ENCODE measurements around the gene SETX. TPM values are rescaled to one million over a fixed set of nuclear protein-coding genes. Genes with fewer than 3 reads are reported as not detected.
"Not testable (repeated sequence)": the region's sequence is repeated elsewhere in the genome, so short reads cannot be mapped to it uniquely, and the experiment has no call there.

SETX gene
- total RNA-seq, 2 donors from 2014 or later: 25.8 to 36.8 TPM

DNA sequence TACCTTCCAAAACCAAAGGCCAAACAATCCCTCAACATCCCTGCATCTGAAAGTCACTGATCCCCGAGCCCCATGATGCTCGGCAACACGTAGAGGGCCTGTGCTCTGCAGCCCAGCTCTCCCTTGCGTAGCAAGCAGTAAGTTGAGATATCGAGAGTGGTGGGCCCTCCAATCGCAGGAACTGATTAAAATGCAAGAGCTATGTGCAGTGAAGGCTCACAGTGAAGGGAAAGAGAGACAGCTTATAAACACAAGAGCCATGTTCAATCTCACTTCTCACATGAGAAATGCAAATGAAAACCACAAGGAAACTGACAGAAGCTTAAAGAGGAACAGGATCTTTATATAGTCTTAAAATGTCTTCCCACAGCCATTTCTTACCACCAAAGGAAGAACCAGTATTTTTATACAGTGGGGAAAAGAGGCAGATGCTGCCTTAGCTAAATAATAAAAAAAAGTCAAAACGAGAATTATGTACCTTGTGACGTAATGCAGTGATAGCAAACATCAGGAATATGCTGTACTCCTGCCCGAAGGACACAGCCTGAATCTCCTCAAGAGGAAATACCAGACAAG, 27.3 kb upstream of the SETX start:
- intact Hi-C loops (cut with DNase I): loop anchor here (10.0 kb wide), 1 partner anchor 107 kb away; no protein-coding TSS in a partner anchor
- DNase-seq: no peak
- H3K27ac ChIP-seq: peak overlapping the region; percentile 27

DNA sequence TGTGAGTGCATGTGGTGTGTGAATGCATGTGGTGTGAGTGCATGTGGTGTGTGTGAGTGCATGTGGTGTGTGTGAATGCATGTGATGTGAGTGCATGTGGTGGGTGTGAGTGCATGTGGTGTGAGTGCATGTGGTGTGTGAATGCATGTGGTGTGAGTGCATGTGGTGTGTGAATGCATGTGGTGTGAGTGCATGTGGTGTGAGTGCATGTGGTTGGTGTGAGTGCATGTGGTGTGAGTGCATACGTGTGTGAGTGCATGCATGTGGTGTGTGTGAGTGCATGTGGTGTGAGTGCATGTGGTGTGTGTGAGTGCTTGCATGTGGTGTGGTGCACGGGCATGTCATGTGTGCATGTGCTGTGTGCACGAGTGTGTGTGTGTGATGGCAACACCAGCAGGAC, 23.6 kb upstream of the SETX start:
- intact Hi-C loops (cut with DNase I); H3K36me3 ChIP-seq; H3K9ac ChIP-seq (ENCODE audit: low read depth in 2 of 2, low read length in 2 of 2); H3K27ac ChIP-seq; DNase-seq; H3K27me3 ChIP-seq; H3K9me3 ChIP-seq; H3K4me3 ChIP-seq; H3K4me1 ChIP-seq: not testable (repeated sequence)

More for the DNA sequence above, 27.3 kb upstream of the SETX start:
- H3K4me3 ChIP-seq: no peak overlapping the region
- peak overlapping the region; percentile 19 to 29 for H3K9ac ChIP-seq (ENCODE audit: low read depth in 2 of 2, low read length in 2 of 2)
- no peaks in the 10 kb centered on the region for H3K36me3 ChIP-seq
- H3K4me1 ChIP-seq: no peaks in the 10 kb centered on the region
- TF ChIP-seq, protein P1, sequence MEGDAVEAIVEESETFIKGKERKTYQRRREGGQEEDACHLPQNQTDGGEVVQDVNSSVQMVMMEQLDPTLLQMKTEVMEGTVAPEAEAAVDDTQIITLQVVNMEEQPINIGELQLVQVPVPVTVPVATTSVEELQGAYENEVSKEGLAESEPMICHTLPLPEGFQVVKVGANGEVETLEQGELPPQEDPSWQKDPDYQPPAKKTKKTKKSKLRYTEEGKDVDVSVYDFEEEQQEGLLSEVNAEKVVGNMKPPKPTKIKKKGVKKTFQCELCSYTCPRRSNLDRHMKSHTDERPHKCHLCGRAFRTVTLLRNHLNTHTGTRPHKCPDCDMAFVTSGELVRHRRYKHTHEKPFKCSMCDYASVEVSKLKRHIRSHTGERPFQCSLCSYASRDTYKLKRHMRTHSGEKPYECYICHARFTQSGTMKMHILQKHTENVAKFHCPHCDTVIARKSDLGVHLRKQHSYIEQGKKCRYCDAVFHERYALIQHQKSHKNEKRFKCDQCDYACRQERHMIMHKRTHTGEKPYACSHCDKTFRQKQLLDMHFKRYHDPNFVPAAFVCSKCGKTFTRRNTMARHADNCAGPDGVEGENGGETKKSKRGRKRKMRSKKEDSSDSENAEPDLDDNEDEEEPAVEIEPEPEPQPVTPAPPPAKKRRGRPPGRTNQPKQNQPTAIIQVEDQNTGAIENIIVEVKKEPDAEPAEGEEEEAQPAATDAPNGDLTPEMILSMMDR (IDR thresholded peaks at IDR 0.05): no peak
- H3K9me3 ChIP-seq: no peaks in the 10 kb centered on the region
- H3K27me3 ChIP-seq: no peaks in the 10 kb centered on the region

DNA sequence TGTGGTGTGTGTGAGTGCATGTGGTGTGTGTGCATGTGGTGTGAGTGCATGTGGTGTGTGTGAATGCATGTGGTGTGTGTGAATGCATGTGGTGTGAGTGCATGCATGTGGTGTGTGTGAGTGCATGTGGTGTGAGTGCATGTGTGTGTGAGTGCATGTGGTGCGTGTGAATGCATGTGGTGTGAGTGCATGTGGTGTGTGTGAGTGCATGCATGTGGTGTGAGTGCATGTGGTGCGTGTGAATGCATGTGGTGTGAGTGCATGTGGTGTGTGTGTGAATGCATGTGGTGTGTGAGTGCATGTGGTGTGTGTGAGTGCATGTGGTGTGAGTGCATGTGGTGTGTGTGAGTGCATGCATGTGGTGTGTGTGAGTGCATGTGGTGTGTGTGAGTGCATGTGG, 23.0 kb upstream of the SETX start:
- H3K9ac ChIP-seq (ENCODE audit: low read depth in 2 of 2, low read length in 2 of 2); H3K9me3 ChIP-seq; H3K4me3 ChIP-seq; H3K36me3 ChIP-seq; intact Hi-C loops (cut with DNase I); DNase-seq; H3K27ac ChIP-seq; H3K4me1 ChIP-seq; H3K27me3 ChIP-seq: not testable (repeated sequence)

DNA sequence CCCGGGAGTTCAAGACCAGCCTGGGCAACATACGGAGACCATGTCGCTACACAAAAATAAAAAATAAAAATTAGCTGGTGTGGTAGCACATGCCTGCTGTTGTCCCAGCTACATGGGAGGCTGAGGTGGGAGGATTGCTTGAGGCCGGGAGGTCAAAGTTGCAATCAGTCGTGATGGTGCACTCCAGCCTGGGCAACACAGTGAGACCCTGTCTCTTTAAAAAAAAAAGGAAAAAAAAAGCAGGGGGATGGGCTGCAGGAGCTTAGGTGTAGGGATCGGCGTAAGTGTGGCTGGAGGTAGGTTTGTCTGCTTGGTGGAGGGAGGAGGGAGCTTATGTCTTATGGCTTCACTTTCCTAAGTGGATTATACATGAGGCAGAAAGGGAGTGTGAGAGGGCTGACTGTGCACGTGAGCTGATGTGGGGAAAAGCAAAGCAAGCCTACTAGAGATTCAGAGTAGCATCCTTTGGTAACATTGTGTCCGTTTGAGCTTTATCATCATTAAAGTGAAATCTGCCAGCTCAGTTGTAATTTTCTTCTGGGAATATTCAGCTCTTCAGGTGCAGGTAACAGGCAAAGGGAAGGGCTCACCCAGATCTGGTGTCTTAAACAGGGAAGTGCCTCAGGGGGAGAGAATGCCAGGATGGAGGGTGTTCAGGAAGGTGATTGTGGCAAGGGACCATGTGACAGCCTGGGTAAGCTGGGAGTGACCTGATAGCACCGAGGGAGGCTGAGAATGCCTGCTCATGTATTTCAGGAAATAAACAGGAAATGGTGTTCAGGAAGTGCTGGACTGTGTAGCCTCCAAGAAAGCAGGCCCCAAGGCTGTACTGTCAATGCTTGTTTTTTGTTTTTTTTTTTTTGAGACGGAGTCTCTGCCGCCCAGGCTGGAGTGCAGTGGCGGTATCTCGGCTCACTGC, 17.6 kb upstream of the SETX start:
- H3K4me1 ChIP-seq: no peaks in the 10 kb centered on the region
- no peaks in the 10 kb centered on the region for H3K27me3 ChIP-seq
- H3K9ac ChIP-seq (ENCODE audit: low read depth in 2 of 2, low read length in 2 of 2): no peak overlapping the region
- no peak overlapping the region for H3K4me3 ChIP-seq
- intact Hi-C loops (cut with DNase I): no loop called here
- TF ChIP-seq, protein P1 (IDR thresholded peaks at IDR 0.05): no peak
- peak; percentile 37 for DNase-seq
- no peaks in the 10 kb centered on the region for H3K9me3 ChIP-seq
- H3K27ac ChIP-seq: no peak overlapping the region
- no peaks in the 10 kb centered on the region for H3K36me3 ChIP-seq

DNA sequence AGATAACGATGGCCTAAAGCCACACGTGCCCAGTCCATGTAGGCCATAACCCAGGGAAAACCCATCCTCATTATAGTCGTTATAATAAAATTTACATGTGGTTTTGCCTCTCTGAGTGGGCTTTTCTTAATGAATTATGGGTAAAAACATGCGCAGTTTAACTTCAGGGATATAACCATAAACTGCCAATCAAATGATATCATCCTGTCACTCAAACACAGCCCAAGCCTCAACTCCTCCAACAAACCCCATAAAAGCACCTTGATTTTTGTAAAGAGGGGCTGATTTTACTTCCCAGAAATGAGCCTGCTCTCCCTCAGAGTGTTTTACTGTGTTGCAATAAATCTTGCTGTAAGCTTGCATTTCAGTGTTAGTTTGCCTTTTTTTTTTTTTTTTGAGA, 15.8 kb upstream of the SETX start:
- Histone ChIP-seq H3K36me3 (no peaks in the 10 kb centered on the region), H3K27ac (no peak overlapping the region), H3K4me1 (no peaks in the 10 kb centered on the region), H3K9ac (ENCODE audit: low read depth in 2 of 2, low read length in 2 of 2) (no peak overlapping the region), H3K4me3 (no peak overlapping the region), H3K27me3 (no peaks in the 10 kb centered on the region), H3K9me3 (no peaks in the 10 kb centered on the region)
- TF ChIP-seq, protein P1 (IDR thresholded peaks at IDR 0.05): no peak
- intact Hi-C loops (cut with DNase I): no loop called here
- DNase-seq: no peak

DNA sequence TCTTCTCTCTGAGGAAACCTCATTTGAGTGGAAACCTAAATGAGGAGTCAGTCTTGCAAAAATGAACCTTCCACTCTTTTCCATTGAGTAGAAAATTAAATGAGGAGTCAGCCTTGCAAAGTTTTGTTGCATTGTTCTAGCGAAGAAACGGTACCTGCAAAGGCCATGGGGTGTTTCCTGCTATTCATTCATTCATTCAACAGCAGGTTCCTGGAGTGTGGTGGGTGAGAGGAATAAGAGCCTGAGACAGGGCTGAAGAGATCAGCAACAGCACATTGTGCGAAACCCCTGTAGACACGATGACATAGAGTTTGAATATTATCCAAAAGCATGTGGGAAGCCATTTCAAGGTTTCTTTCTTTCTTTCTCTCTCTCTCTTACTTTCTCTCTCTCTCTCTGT, 14.6 kb upstream of the SETX start:
- Histone ChIP-seq H3K9ac (ENCODE audit: low read depth in 2 of 2, low read length in 2 of 2) (no peak overlapping the region), H3K9me3 (no peaks in the 10 kb centered on the region), H3K36me3 (no peaks in the 10 kb centered on the region), H3K4me3 (no peak overlapping the region), H3K4me1 (no peaks in the 10 kb centered on the region), H3K27ac (no peak overlapping the region), H3K27me3 (no peaks in the 10 kb centered on the region)
- no peak for DNase-seq
- TF ChIP-seq, protein P1 (IDR thresholded peaks at IDR 0.05): no peak
- intact Hi-C loops (cut with DNase I): no loop called here

Data from colonic mucosa (tissue), 4 donors.